HCT116 (cell line): Measurements from ENCODE around the gene RTF2. TPM values are rescaled to one million over a fixed set of nuclear protein-coding genes. Genes with fewer than 3 reads are reported as not detected.

Experiments
- ATAC-seq: fragments of 200-7000 bp; cut with Tn5 transposase; 2 replicates; pipeline ENCODE4 v1.9.1; 2020; ENCODE audit warnings: mild to moderate bottlenecking, moderate library complexity
- BruUV-seq: library from RNA; stranded (reverse); fragments of 400-500 nt; replicated peaks from 2 replicates; lab custom pipeline; 2021; lab: Mats Ljungman, UMichigan
- CTCF ChIA-PET: fragments of 300-600 bp; sonication (Branson Sonifier 250); formaldehyde crosslinking; loops from one replicate; lab custom pipeline; 2021; ENCODE audit warnings: antibody characterized with exemption; lab: Charles Lee
- POLR2A ChIA-PET: fragments of 300-600, 350-600 bp; sonication (Branson Sonifier 250); formaldehyde crosslinking; loops from one replicate; lab custom pipeline; 2021; ENCODE audit warnings: antibody characterized with exemption; lab: Charles Lee
- RAD21 ChIA-PET, 2 experiments: fragments of 300-600 bp; sonication (Branson Sonifier 250); formaldehyde crosslinking; loops; one replicate each; lab custom pipeline; 2023; ENCODE audit warnings: low total read pairs in 2 of 2; ENCODE audit not compliant: uncharacterized antibody in 2 of 2, unreplicated experiment in 2 of 2, low non-redundant PET in 1 of 2; lab: Charles Lee
- DNase-seq: peaks from one replicate; pipeline ENCODE4 v3.0.0-alpha.2; 2010; ENCODE audit warnings: low read depth, low spot score
- H2AFZ ChIP-seq: fragments of 200-600 bp; shearing (Covaris generic), sonication (generic); 2 replicates; pipeline ENCODE4 v1.6.1; 2017; ENCODE audit warnings: low read depth, mixed run types, mixed read lengths, antibody characterized with exemption, low read length; ENCODE audit not compliant: poor library complexity, severe bottlenecking
- H3K27ac ChIP-seq: 2 replicates; pipeline ENCODE4 v1.5.1; 2012; ENCODE audit warnings: low read depth, low read length
- H3K27me3 ChIP-seq: fragments of 200-600 bp; sonication (generic); 2 replicates; pipeline ENCODE4 v1.6.1; 2016; ENCODE audit warnings: mixed run types, low read length, mixed read lengths; ENCODE audit not compliant: insufficient read depth
- H3K36me3 ChIP-seq, 2 experiments: fragments of 200-500 bp in 1 of 2; fragments of 200-600 bp in 1 of 2; sonication (Bioruptor generic) in 1 of 2; sonication (generic) in 1 of 2; 2 replicates each; pipeline versions ENCODE4 v1.5.1 to v1.6.1; 2014 to 2016; ENCODE audit warnings: low read length in 2 of 2, inconsistent platforms in 1 of 2, mixed read lengths in 1 of 2, mixed run types in 1 of 2; ENCODE audit not compliant: insufficient read depth in 2 of 2, control insufficient read depth in 1 of 2
- H3K4me1 ChIP-seq, 2 experiments: fragments of 200-600 bp in 1 of 2; sonication (generic) in 1 of 2; 2 replicates each; pipeline versions ENCODE4 v1.5.1 to v1.6.1; 2012 to 2017; ENCODE audit warnings: low read length in 2 of 2, inconsistent platforms in 1 of 2, mild to moderate bottlenecking in 1 of 2, mixed read lengths in 1 of 2, mixed run types in 1 of 2, moderate library complexity in 1 of 2; ENCODE audit not compliant: insufficient read depth in 2 of 2, control insufficient read depth in 1 of 2
- H3K4me2 ChIP-seq: fragments of 200-600 bp; sonication (generic); 2 replicates; pipeline ENCODE4 v1.6.1; 2017; ENCODE audit warnings: mixed run types, low read length, mixed read lengths
- H3K4me3 ChIP-seq, 2 experiments: fragments of 200-600 bp in 1 of 2; sonication (generic) in 1 of 2; replicated peaks in 1 of 2; 2 replicates each; pipeline ENCODE4 v1.5.1; 2011 to 2016; ENCODE audit warnings: low read length in 2 of 2, control low read depth in 1 of 2, low read depth in 1 of 2, mild to moderate bottlenecking in 1 of 2, mixed read lengths in 1 of 2, mixed run types in 1 of 2
- H3K79me2 ChIP-seq: fragments of 200-600 bp; sonication (generic); 2 replicates; pipeline ENCODE4 v1.6.1; 2017; ENCODE audit warnings: mild to moderate bottlenecking, mixed run types, low read length, moderate library complexity, mixed read lengths; ENCODE audit not compliant: insufficient read depth
- H3K9ac ChIP-seq: fragments of 200-600 bp; sonication (generic); 2 replicates; pipeline ENCODE4 v1.6.1; 2016; ENCODE audit warnings: low read length, mixed read lengths
- H3K9me2 ChIP-seq: fragments of 200-600 bp; sonication (generic), shearing (Covaris generic); 2 replicates; pipeline ENCODE4 v1.6.1; 2017; ENCODE audit warnings: mixed run types, mild to moderate bottlenecking, moderate library complexity; ENCODE audit not compliant: insufficient read depth
- H3K9me3 ChIP-seq, 2 experiments: fragments of 200-500 bp in 1 of 2; fragments of 200-600 bp in 1 of 2; sonication (Bioruptor generic) in 1 of 2; sonication (generic) in 1 of 2; 2 replicates each; pipeline ENCODE4 v1.6.1; 2014 to 2017; ENCODE audit warnings: low read length in 2 of 2, mixed read lengths in 2 of 2, inconsistent platforms in 1 of 2, low read depth in 1 of 2, mild to moderate bottlenecking in 1 of 2, mixed run types in 1 of 2, moderate library complexity in 1 of 2; ENCODE audit not compliant: control insufficient read depth in 1 of 2, insufficient read depth in 1 of 2
- H4K20me1 ChIP-seq: fragments of 200-600 bp; sonication (generic), shearing (Covaris generic); 2 replicates; pipeline ENCODE4 v1.6.1; 2017; ENCODE audit warnings: mixed run types, mild to moderate bottlenecking, moderate library complexity; ENCODE audit not compliant: insufficient read depth
- ATF3 ChIP-seq: IDR thresholded peaks from 2 replicates; pipeline ENCODE4 v1.6.1; 2012
- CEBPB ChIP-seq: IDR thresholded peaks from 2 replicates; pipeline ENCODE4 v1.6.1; 2012; ENCODE audit warnings: low read depth
- CTCF ChIP-seq, 3 experiments: fragments of 200-600 bp in 1 of 3; sonication (generic) in 1 of 3; IDR thresholded peaks in 2 of 3; conservative IDR thresholded peaks in 1 of 3; 2 replicates each; pipeline ENCODE4 v1.5.1; 2012 to 2017; ENCODE audit warnings: low read depth in 2 of 3, low read length in 2 of 3, antibody characterized with exemption in 1 of 3, borderline replicate concordance in 1 of 3, control low read depth in 1 of 3, mild to moderate bottlenecking in 1 of 3, mixed read lengths in 1 of 3, mixed run types in 1 of 3, moderate library complexity in 1 of 3; ENCODE audit not compliant: insufficient read depth in 1 of 3
- EGR1 ChIP-seq: IDR thresholded peaks from 2 replicates; pipeline ENCODE4 v1.6.1; 2012; ENCODE audit warnings: low read depth
- ELF1 ChIP-seq: IDR thresholded peaks from 2 replicates; pipeline ENCODE4 v1.6.1; 2012; ENCODE audit warnings: low read depth, borderline replicate concordance
- EZH2 ChIP-seq: fragments of 200-600 bp; sonication (generic); IDR thresholded peaks from 2 replicates; pipeline ENCODE4 v1.6.1; 2017; ENCODE audit warnings: antibody characterized with exemption, mixed run types
- FOSL1 ChIP-seq: IDR thresholded peaks from 2 replicates; pipeline ENCODE4 v1.6.1; 2012; ENCODE audit warnings: low read depth
- POLR2A ChIP-seq: IDR thresholded peaks from 2 replicates; pipeline ENCODE4 v1.7.0; 2011; ENCODE audit warnings: borderline replicate concordance; ENCODE audit not compliant: insufficient read depth, insufficient read length; ENCODE audit errors: extremely low read depth
- POLR2AphosphoS5 ChIP-seq: IDR thresholded peaks from 2 replicates; pipeline ENCODE4 v1.6.1; 2011; ENCODE audit warnings: mild to moderate bottlenecking, low read depth, low read length, moderate library complexity
- REST ChIP-seq: IDR thresholded peaks from 2 replicates; pipeline ENCODE4 v1.6.1; 2012; ENCODE audit warnings: low read depth
- SIN3A ChIP-seq: IDR thresholded peaks from 2 replicates; pipeline ENCODE4 v1.6.1; 2012; ENCODE audit warnings: low read depth
- TCF7L2 ChIP-seq: IDR thresholded peaks from 2 replicates; pipeline ENCODE4 v1.7.0; 2011; ENCODE audit warnings: borderline replicate concordance, inconsistent platforms; ENCODE audit not compliant: insufficient read depth, insufficient read length; ENCODE audit errors: extremely low read depth
- ZFX ChIP-seq: fragments of 450-650 bp; IDR thresholded peaks from 2 replicates; pipeline ENCODE4 v1.6.1; 2017
- ZNF274 ChIP-seq: fragments of 200-500 bp; sonication (Bioruptor generic); IDR thresholded peaks from 2 replicates; pipeline ENCODE4 v1.6.1; 2014; ENCODE audit warnings: mild to moderate bottlenecking, low read depth, low read length, inconsistent platforms
- intact Hi-C: fragments of 100-400 bp; cut with micrococcal nuclease; formaldehyde crosslinking; loops from 2 replicates; pipeline ENCODE4 v1.10.0; 2022
- total RNA-seq: library from RNA; stranded (reverse); gene quantifications from one replicate; pipeline ENCODE4 v1.2.1, GENCODE V29; 2021; ENCODE audit not compliant: unreplicated experiment

RTF2 gene
- total RNA-seq, 1 experiment from 2014 or later: 73.8 TPM

- H3K27ac ChIP-seq: no peak overlapping the region
- intact Hi-C loops: no loop called here
- DNase-seq (no peak), ATAC-seq (no peak)
- peaks cover 15 to 21% of the 10 kb centered on the region in 2 experiments for H3K4me1 ChIP-seq
- H3K9me2 ChIP-seq: no peaks in the 10 kb centered on the region
- no peak overlapping the region for H2AFZ ChIP-seq
- no peaks in the 10 kb centered on the region for H3K27me3 ChIP-seq
- RAD21 ChIA-PET: no interaction called here
- no peaks in the 10 kb centered on the region for H3K36me3 ChIP-seq
- no peak overlapping the region for H3K4me2 ChIP-seq
- no peak overlapping the region for H3K9ac ChIP-seq
- H3K79me2 ChIP-seq: no peaks in the 10 kb centered on the region
- POLR2A ChIA-PET: no interaction called here
- TF ChIP-seq ZFX (no peak), CEBPB (no peak), CTCF (IDR thresholded peaks at IDR 0.05 in 2 of 3, conservative IDR thresholded peaks at IDR 0.05 in 1 of 3; ENCODE audit: borderline replicate concordance in 1 of 3, insufficient read depth in 1 of 3, low read depth in 2 of 3, low read length in 2 of 3) (no peak), ATF3 (no peak), FOSL1 (no peak), POLR2A (no peak), EGR1 (no peak), REST (no peak), TCF7L2 (no peak), ELF1 (no peak), EZH2 (no peak), POLR2AphosphoS5 (no peak), ZNF274 (no peak), SIN3A (no peak)
- H3K9me3 ChIP-seq: no peaks in the 10 kb centered on the region
- no peaks in the 10 kb centered on the region for H4K20me1 ChIP-seq
- CTCF ChIA-PET: no interaction called here
- BruUV-seq: no TSS peak
- no peak overlapping the region for H3K4me3 ChIP-seq
These were observed 44.5 kb upstream of the RTF2 start for GRCh38 chr20:56423886-56424285.
